Measurements from ENCODE around the gene ITGB1.

ITGB1 gene

GRCh38 chr10:32887481-32887880, 70.5 kb downstream of the ITGB1 start:
- Histone ChIP-seq H3K27ac (ENCODE audit: low read depth, low read length, severe bottlenecking) (no peak overlapping the region), H3K4me1 (ENCODE audit: control insufficient read depth, insufficient read depth, low read length, poor library complexity, severe bottlenecking) (no peaks in the 10 kb centered on the region), H3K36me3 (ENCODE audit: control insufficient read depth, insufficient read depth, low read length) (no peaks in the 10 kb centered on the region), H3K9me3 (ENCODE audit: control insufficient read depth, low read length) (no peaks in the 10 kb centered on the region), H3K4me3 (ENCODE audit: extremely low read depth, insufficient read depth, low read length, poor library complexity, severe bottlenecking) (no peak overlapping the region)
- WGBS, 2 experiments (ENCODE audit: insufficient coverage in 2 of 2): 83 to 89% methylated on average over 6 to 7 of the region's 7 CpGs

GRCh38 chr10:32882076-32882475, 76.0 kb downstream of the ITGB1 start:
- H3K27ac ChIP-seq (ENCODE audit: low read depth, low read length, severe bottlenecking): no peak overlapping the region
- WGBS, 2 experiments (ENCODE audit: insufficient coverage in 2 of 2): 96% methylated on average over 5 of the region's 6 CpGs

GRCh38 chr10:32878646-32879045, 79.4 kb downstream of the ITGB1 start:
- Histone ChIP-seq H3K4me3 (ENCODE audit: extremely low read depth, insufficient read depth, low read length, poor library complexity, severe bottlenecking) (no peak overlapping the region), H3K4me1 (ENCODE audit: control insufficient read depth, insufficient read depth, low read length, poor library complexity, severe bottlenecking) (no peaks in the 10 kb centered on the region), H3K36me3 (ENCODE audit: control insufficient read depth, insufficient read depth, low read length) (no peaks in the 10 kb centered on the region), H3K27ac (ENCODE audit: low read depth, low read length, severe bottlenecking) (no peak overlapping the region), H3K9me3 (ENCODE audit: control insufficient read depth, low read length) (no peaks in the 10 kb centered on the region)

More at GRCh38 chr10:32882076-32882475, 76.0 kb downstream of the ITGB1 start:
- Histone ChIP-seq H3K36me3 (ENCODE audit: control insufficient read depth, insufficient read depth, low read length) (no peaks in the 10 kb centered on the region), H3K4me1 (ENCODE audit: control insufficient read depth, insufficient read depth, low read length, poor library complexity, severe bottlenecking) (no peaks in the 10 kb centered on the region), H3K9me3 (ENCODE audit: control insufficient read depth, low read length) (no peaks in the 10 kb centered on the region), H3K4me3 (ENCODE audit: extremely low read depth, insufficient read depth, low read length, poor library complexity, severe bottlenecking) (no peak overlapping the region)

GRCh38 chr10:32877915-32878314, 80.1 kb downstream of the ITGB1 start:
- Histone ChIP-seq H3K36me3 (ENCODE audit: control insufficient read depth, insufficient read depth, low read length) (no peaks in the 10 kb centered on the region), H3K4me3 (ENCODE audit: extremely low read depth, insufficient read depth, low read length, poor library complexity, severe bottlenecking) (no peak overlapping the region), H3K9me3 (ENCODE audit: control insufficient read depth, low read length) (no peaks in the 10 kb centered on the region), H3K27ac (ENCODE audit: low read depth, low read length, severe bottlenecking) (no peak overlapping the region), H3K4me1 (ENCODE audit: control insufficient read depth, insufficient read depth, low read length, poor library complexity, severe bottlenecking) (no peaks in the 10 kb centered on the region)

- no CpG with 5 or more reads among the region's 1 CpG for WGBS, 2 experiments (ENCODE audit: insufficient coverage in 2 of 2)
- no peaks in the 10 kb centered on the region for H3K4me1 ChIP-seq (ENCODE audit: control insufficient read depth, insufficient read depth, low read length, poor library complexity, severe bottlenecking)
Observed at GRCh38 chr10:32865170-32865569, 92.9 kb downstream of the ITGB1 start.

GRCh38 chr10:32854435-32854834, 103.6 kb downstream of the ITGB1 start:
- WGBS, 2 experiments (ENCODE audit: insufficient coverage in 2 of 2): no CpG with 5 or more reads among the region's 2 CpGs
- no peaks in the 10 kb centered on the region for H3K36me3 ChIP-seq (ENCODE audit: control insufficient read depth, insufficient read depth, low read length)

More at GRCh38 chr10:32865170-32865569, 92.9 kb downstream of the ITGB1 start:
- Histone ChIP-seq H3K27ac (ENCODE audit: low read depth, low read length, severe bottlenecking) (no peak overlapping the region), H3K4me3 (ENCODE audit: extremely low read depth, insufficient read depth, low read length, poor library complexity, severe bottlenecking) (no peak overlapping the region), H3K9me3 (ENCODE audit: control insufficient read depth, low read length) (no peaks in the 10 kb centered on the region), H3K36me3 (ENCODE audit: control insufficient read depth, insufficient read depth, low read length) (no peaks in the 10 kb centered on the region)

GRCh38 chr10:32851301-32851700, 106.7 kb downstream of the ITGB1 start:
- no peaks in the 10 kb centered on the region for H3K4me1 ChIP-seq (ENCODE audit: control insufficient read depth, insufficient read depth, low read length, poor library complexity, severe bottlenecking)
- WGBS, 2 experiments (ENCODE audit: insufficient coverage in 2 of 2): 0% methylated on average over 1 of the region's 1 CpG; no CpG with 5 or more reads in 1 of the 2 experiments
- H3K9me3 ChIP-seq (ENCODE audit: control insufficient read depth, low read length): no peaks in the 10 kb centered on the region
- H3K27ac ChIP-seq (ENCODE audit: low read depth, low read length, severe bottlenecking): no peak overlapping the region
- no peaks in the 10 kb centered on the region for H3K36me3 ChIP-seq (ENCODE audit: control insufficient read depth, insufficient read depth, low read length)
- no peak overlapping the region for H3K4me3 ChIP-seq (ENCODE audit: extremely low read depth, insufficient read depth, low read length, poor library complexity, severe bottlenecking)

More at GRCh38 chr10:32854435-32854834, 103.6 kb downstream of the ITGB1 start:
- Histone ChIP-seq H3K4me3 (ENCODE audit: extremely low read depth, insufficient read depth, low read length, poor library complexity, severe bottlenecking) (no peak overlapping the region), H3K9me3 (ENCODE audit: control insufficient read depth, low read length) (no peaks in the 10 kb centered on the region), H3K27ac (ENCODE audit: low read depth, low read length, severe bottlenecking) (no peak overlapping the region), H3K4me1 (ENCODE audit: control insufficient read depth, insufficient read depth, low read length, poor library complexity, severe bottlenecking) (no peaks in the 10 kb centered on the region)

All from mesodermal cell (in vitro differentiated cells).